ENCODE results near the gene RAPGEF3.
A peak's percentile ranks its signal among the peaks of the same experiment; 100 is the strongest.

Gene RAPGEF3

GRCh38 chr12:47803191-47803875, 44.7 kb upstream of the RAPGEF3 start:
- Histone ChIP-seq H3K27ac (no peak overlapping the region), H3K27me3 (ENCODE audit: insufficient read depth, low read depth, severe bottlenecking) (no peaks in the 10 kb centered on the region), H3K36me3 (no peaks in the 10 kb centered on the region), H3K9me3 (ENCODE audit: severe bottlenecking) (no peaks in the 10 kb centered on the region), H3K4me3 (ENCODE audit: low read depth, low read length) (no peak overlapping the region)
- no peak for DNase-seq
- TF ChIP-seq CTCF (IDR thresholded peaks at IDR 0.05; ENCODE audit: low read depth, low read length), result no peak

GRCh38 chr12:47802312-47802711, 43.6 kb upstream of the RAPGEF3 start:
- no peak for DNase-seq
- Histone ChIP-seq H3K36me3 (no peaks in the 10 kb centered on the region; the same call in 1 of the 2 replicates), H3K27me3 (ENCODE audit: insufficient read depth, low read depth, severe bottlenecking) (no peaks in the 10 kb centered on the region), H3K9me3 (ENCODE audit: severe bottlenecking) (no peaks in the 10 kb centered on the region), H3K27ac (no peak overlapping the region), H3K4me3 (ENCODE audit: low read depth, low read length) (no peak overlapping the region)
- TF ChIP-seq CTCF (IDR thresholded peaks at IDR 0.05; ENCODE audit: low read depth, low read length), result peak; percentile 57

- no peak for TF ChIP-seq CTCF (IDR thresholded peaks at IDR 0.05; ENCODE audit: low read depth, low read length)
- Histone ChIP-seq H3K4me3 (ENCODE audit: low read depth, low read length) (no peak overlapping the region), H3K9me3 (ENCODE audit: severe bottlenecking) (no peaks in the 10 kb centered on the region), H3K27me3 (ENCODE audit: insufficient read depth, low read depth, severe bottlenecking) (no peaks in the 10 kb centered on the region), H3K27ac (no peak overlapping the region), H3K36me3 (no peaks in the 10 kb centered on the region; the same call in 1 of the 2 replicates)
- no peak for DNase-seq
Observed at GRCh38 chr12:47801904-47802246, 43.2 kb upstream of the RAPGEF3 start.

GRCh38 chr12:47801170-47801903, 42.7 kb upstream of the RAPGEF3 start:
- DNase-seq, result no peak
- H3K27ac ChIP-seq, result no peak overlapping the region
- no peak for TF ChIP-seq CTCF (IDR thresholded peaks at IDR 0.05; ENCODE audit: low read depth, low read length)
- no peaks in the 10 kb centered on the region for H3K9me3 ChIP-seq (ENCODE audit: severe bottlenecking)
- H3K36me3 ChIP-seq, result no peaks in the 10 kb centered on the region; the same call in 1 of the 2 replicates
- H3K4me3 ChIP-seq (ENCODE audit: low read depth, low read length), result no peak overlapping the region
- no peaks in the 10 kb centered on the region for H3K27me3 ChIP-seq (ENCODE audit: insufficient read depth, low read depth, severe bottlenecking)

GRCh38 chr12:47800582-47800981, 41.9 kb upstream of the RAPGEF3 start:
- Histone ChIP-seq H3K27ac (no peak overlapping the region), H3K36me3 (no peaks in the 10 kb centered on the region; the same call in 1 of the 2 replicates), H3K4me3 (ENCODE audit: low read depth, low read length) (no peak overlapping the region), H3K9me3 (ENCODE audit: severe bottlenecking) (no peaks in the 10 kb centered on the region), H3K27me3 (ENCODE audit: insufficient read depth, low read depth, severe bottlenecking) (no peaks in the 10 kb centered on the region)
- TF ChIP-seq CTCF (IDR thresholded peaks at IDR 0.05; ENCODE audit: low read depth, low read length), result no peak
- DNase-seq, result no peak
